Nephron progenitor cell (in vitro differentiated cells): ENCODE measurements around the gene PIM3.

Experiments used
- DNase-seq: peaks from one replicate; pipeline ENCODE4 v3.0.0; 2021
- H3K27ac Mint-ChIP-seq: 2 replicates; pipeline ENCODE4 v1.8.0; 2021; ENCODE audit warnings: mild to moderate bottlenecking, moderate library complexity, mixed read lengths
- H3K27me3 Mint-ChIP-seq: 2 replicates; pipeline ENCODE4 v1.8.0; 2021; ENCODE audit warnings: mild to moderate bottlenecking, low read depth, mixed read lengths; ENCODE audit not compliant: poor library complexity
- H3K36me3 Mint-ChIP-seq: 2 replicates; pipeline ENCODE4 v1.8.0; 2021; ENCODE audit warnings: low read depth, mixed read lengths
- H3K4me1 Mint-ChIP-seq: 2 replicates; pipeline ENCODE4 v1.8.0; 2021; ENCODE audit warnings: mixed read lengths
- H3K4me3 Mint-ChIP-seq: 2 replicates; pipeline ENCODE4 v1.8.0; 2021; ENCODE audit warnings: mild to moderate bottlenecking, moderate library complexity, mixed read lengths
- H3K9me3 Mint-ChIP-seq: 2 replicates; pipeline ENCODE4 v1.8.0; 2021; ENCODE audit warnings: mild to moderate bottlenecking, moderate library complexity, mixed read lengths
- TF ChIP-seq, protein P1 (sequence below): fragments of 200-600 bp; sonication (generic); IDR thresholded peaks from 2 replicates; pipeline ENCODE4 v1.5.0; 2021; ENCODE audit warnings: antibody characterized with exemption

Gene PIM3

DNA sequence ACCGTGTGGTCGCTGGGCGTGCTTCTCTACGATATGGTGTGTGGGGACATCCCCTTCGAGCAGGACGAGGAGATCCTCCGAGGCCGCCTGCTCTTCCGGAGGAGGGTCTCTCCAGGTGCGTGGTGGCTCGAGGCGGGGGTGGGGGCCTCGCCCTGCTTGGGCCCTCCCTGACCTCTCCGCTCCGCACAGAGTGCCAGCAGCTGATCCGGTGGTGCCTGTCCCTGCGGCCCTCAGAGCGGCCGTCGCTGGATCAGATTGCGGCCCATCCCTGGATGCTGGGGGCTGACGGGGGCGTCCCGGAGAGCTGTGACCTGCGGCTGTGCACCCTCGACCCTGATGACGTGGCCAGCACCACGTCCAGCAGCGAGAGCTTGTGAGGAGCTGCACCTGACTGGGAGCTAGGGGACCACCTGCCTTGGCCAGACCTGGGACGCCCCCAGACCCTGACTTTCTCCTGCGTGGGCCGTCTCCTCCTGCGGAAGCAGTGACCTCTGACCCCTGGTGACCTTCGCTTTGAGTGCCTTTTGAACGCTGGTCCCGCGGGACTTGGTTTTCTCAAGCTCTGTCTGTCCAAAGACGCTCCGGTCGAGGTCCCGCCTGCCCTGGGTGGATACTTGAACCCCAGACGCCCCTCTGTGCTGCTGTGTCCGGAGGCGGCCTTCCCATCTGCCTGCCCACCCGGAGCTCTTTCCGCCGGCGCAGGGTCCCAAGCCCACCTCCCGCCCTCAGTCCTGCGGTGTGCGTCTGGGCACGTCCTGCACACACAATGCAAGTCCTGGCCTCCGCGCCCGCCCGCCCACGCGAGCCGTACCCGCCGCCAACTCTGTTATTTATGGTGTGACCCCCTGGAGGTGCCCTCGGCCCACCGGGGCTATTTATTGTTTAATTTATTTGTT is 2.4 kb downstream of the PIM3 start:
- no peaks in the 10 kb centered on the region for H3K27me3 Mint-ChIP-seq
- peak; percentile 61 for DNase-seq
- peak overlapping the region; percentile 85 for H3K27ac Mint-ChIP-seq
- TF ChIP-seq, protein P1, sequence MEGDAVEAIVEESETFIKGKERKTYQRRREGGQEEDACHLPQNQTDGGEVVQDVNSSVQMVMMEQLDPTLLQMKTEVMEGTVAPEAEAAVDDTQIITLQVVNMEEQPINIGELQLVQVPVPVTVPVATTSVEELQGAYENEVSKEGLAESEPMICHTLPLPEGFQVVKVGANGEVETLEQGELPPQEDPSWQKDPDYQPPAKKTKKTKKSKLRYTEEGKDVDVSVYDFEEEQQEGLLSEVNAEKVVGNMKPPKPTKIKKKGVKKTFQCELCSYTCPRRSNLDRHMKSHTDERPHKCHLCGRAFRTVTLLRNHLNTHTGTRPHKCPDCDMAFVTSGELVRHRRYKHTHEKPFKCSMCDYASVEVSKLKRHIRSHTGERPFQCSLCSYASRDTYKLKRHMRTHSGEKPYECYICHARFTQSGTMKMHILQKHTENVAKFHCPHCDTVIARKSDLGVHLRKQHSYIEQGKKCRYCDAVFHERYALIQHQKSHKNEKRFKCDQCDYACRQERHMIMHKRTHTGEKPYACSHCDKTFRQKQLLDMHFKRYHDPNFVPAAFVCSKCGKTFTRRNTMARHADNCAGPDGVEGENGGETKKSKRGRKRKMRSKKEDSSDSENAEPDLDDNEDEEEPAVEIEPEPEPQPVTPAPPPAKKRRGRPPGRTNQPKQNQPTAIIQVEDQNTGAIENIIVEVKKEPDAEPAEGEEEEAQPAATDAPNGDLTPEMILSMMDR: no peak
- peak overlapping the region; percentile 80 for H3K4me3 Mint-ChIP-seq
- H3K36me3 Mint-ChIP-seq: no peaks in the 10 kb centered on the region
- peaks cover 52% of the 10 kb centered on the region for H3K4me1 Mint-ChIP-seq
- no peaks in the 10 kb centered on the region for H3K9me3 Mint-ChIP-seq

DNA sequence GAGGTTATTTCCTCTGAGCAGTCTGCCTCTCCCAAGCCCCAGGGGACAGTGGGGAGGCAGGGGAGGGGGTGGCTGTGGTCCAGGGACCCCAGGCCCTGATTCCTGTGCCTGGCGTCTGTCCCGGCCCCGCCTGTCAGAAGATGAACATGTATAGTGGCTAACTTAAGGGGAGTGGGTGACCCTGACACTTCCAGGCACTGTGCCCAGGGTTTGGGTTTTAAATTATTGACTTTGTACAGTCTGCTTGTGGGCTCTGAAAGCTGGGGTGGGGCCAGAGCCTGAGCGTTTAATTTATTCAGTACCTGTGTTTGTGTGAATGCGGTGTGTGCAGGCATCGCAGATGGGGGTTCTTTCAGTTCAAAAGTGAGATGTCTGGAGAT is 3.1 kb downstream of the PIM3 start:
- Mint-ChIP-seq H3K4me3 (peak overlapping the region; percentile 80), H3K4me1 (peaks cover 47% of the 10 kb centered on the region), H3K27ac (no peak overlapping the region), H3K27me3 (no peaks in the 10 kb centered on the region), H3K36me3 (no peaks in the 10 kb centered on the region), H3K9me3 (no peaks in the 10 kb centered on the region)
- TF ChIP-seq, protein P1: no peak
- no peak for DNase-seq

DNA sequence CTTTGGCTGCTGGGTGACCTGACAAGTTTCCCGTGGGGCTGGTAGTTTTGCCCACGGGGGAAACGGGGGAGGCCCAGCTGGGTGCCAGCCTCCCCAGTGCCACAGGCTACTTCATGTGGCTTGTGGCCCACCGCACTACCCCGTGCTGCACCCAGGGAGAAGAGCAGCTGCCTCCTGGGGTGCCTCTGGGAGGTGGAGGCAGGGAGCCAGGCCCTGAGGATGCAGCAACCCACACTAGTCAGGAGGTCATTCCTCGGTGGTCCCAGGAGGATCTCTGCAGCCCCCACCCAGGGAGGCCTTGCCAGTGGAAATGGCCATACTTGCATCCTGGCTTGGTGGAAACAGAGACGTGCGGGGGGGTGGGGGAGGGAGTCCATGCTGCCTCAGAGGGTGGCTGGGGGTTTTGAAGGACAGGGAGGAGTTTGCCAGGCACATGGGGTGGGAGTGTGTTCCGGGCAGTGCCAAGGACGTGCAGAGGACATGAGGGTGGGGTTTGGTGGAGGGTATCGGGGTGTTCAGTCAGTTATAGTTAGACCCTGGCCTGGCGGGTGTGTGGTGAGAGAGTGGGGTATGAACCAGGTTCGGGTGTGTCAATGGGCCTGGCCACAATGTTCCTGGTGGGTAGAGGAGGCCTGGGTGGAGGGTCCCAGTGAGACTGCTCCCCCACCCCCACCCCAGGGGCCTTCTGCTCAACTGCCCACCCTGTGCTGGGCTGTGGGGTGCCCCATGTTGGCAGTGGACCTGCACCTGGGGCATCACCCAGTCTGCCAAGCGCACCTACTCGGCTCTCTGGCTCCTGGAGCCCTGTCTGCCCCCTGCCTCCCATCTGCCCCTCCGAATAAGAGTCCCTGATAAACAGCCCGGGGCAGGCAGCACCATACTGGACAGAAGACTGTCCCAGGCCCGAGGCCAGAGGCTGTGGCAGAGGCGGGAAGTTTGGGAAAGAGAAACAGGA is 3.8 kb downstream of the PIM3 start:
- Mint-ChIP-seq H3K27ac (no peak overlapping the region), H3K4me1 (peaks cover 40% of the 10 kb centered on the region), H3K36me3 (no peaks in the 10 kb centered on the region), H3K4me3 (no peak overlapping the region), H3K9me3 (no peaks in the 10 kb centered on the region), H3K27me3 (peaks cover 2% of the 10 kb centered on the region)
- no peak for DNase-seq
- TF ChIP-seq, protein P1: no peak

DNA sequence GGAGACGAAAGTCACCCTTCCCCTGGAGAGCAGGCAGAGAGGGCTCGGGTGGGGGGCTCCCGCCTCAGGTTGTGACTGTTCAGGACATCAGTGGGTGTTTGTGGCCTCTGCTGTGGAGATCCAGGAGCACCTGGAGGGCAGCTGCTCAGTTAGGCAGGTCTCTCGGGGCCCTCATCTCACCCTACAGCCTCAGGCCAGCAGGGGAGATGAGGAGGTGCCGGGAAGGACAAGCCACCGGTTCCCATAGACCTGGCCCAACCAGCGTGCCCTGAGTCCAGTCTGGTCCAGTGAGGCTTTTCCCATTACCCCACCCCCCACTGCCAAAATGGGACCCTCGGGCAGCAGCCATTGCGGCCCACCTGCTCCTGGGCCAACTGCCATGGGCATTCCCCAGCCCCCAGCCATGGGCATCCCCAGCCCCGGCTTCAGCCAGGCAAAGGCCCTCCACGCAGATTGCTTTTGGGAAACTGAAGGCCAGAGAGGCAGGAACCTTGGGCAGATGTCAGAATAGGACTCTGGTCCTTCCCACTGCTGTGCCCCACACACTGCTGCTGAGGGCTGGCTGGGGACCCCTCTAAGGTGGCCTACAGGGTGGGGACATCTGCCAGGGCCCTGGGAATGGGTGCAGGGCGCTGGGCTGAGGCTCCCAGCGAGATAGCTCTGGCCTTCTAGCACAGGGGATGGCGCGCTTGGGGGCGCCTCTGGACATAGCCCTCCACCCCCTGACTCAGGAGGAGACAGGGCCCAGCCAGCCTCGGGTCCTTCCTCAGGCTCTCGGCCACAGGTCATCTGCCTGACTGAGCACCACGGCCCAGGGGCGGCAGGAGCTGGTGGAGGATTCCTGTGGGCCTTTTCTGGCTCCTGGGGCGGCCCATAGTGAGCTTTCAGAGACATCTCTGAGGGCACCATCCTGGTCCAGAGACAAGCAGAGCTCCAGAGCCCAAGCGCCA is 4.8 kb downstream of the PIM3 start:
- no peaks in the 10 kb centered on the region for H3K9me3 Mint-ChIP-seq
- no peak overlapping the region for H3K27ac Mint-ChIP-seq
- H3K4me3 Mint-ChIP-seq: no peak overlapping the region
- H3K27me3 Mint-ChIP-seq: peaks cover 3% of the 10 kb centered on the region
- H3K4me1 Mint-ChIP-seq: peaks cover 37% of the 10 kb centered on the region
- H3K36me3 Mint-ChIP-seq: no peaks in the 10 kb centered on the region
- TF ChIP-seq, protein P1: no peak
- no peak for DNase-seq

DNA sequence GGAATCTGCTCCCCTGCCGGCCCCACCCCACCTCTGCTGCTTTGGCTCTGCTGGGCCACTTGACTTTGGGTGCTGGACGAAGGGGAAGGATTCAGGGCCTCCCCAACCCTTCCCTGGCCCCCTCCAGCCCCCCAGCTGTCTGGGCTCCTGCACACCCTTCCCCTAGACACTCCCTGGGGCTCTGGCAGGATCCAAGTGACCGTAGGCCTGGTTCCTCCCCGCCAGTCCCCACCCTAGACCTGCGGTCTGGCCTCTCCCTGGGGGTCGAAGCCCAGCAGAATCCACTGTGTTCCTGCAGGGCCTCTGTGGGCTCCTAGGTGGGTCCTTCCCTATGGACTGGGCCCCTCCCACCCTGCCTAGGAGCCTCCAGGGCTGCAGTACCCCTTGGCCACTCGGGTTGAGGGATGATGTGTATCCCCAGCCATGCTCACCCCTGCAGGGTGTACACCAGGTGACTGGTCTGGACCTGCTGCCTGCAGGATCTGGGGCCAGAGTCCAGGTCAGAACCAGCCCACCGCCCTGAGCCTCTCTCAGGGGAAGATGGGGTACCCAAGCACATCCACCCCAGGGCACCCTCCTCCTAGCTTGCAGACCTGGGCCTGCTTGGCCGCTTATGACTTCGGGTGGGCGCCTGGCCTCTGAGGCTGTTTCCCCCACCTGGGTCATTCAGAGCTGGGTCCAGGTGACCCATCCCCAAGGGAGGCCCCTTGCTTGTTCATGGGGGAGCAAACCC is 5.6 kb downstream of the PIM3 start:
- no peak for DNase-seq
- no peak overlapping the region for H3K4me3 Mint-ChIP-seq
- peaks cover 12% of the 10 kb centered on the region for H3K27me3 Mint-ChIP-seq
- H3K27ac Mint-ChIP-seq: no peak overlapping the region
- TF ChIP-seq, protein P1: no peak
- no peaks in the 10 kb centered on the region for H3K9me3 Mint-ChIP-seq
- peaks cover 42% of the 10 kb centered on the region for H3K4me1 Mint-ChIP-seq
- no peaks in the 10 kb centered on the region for H3K36me3 Mint-ChIP-seq
